Activated T-cell treated with anti-CD3 and anti-CD28 coated beads, Interleukin-2, amount 50 U/mL, for 72 hours (primary cell): ENCODE measurements around the gene ADA. TPM values are rescaled to one million over a fixed set of nuclear protein-coding genes. Genes with fewer than 3 reads are reported as not detected.
A peak's percentile ranks its signal among the peaks of the same experiment; 100 is the strongest.
"Not testable (repeated sequence)": the region's sequence is repeated elsewhere in the genome, so short reads cannot be mapped to it uniquely, and the experiment has no call there.

Source experiments
- ATAC-seq, 2 donors: fragments of 150-1000 bp; cut with Tn5 transposase; replicated peaks in 1 of 2; 2 replicates each; pipeline ENCODE4 v1.10.0; 2021; ENCODE audit warnings: moderate library complexity in 2 of 2, mild to moderate bottlenecking in 1 of 2
- DNase-seq, 2 donors: peaks; one replicate each; pipeline ENCODE4 v3.0.0; 2021 to 2022; ENCODE audit warnings: mixed read lengths in 1 of 2
- H3K27ac Mint-ChIP-seq: one replicate; pipeline ENCODE4 v1.8.0; 2022; ENCODE audit warnings: mild to moderate bottlenecking, moderate library complexity, mixed read lengths
- H3K27me3 Mint-ChIP-seq: one replicate; pipeline ENCODE4 v1.8.0; 2022; ENCODE audit warnings: low read depth, mixed read lengths
- H3K36me3 Mint-ChIP-seq, 2 donors: one replicate each; pipeline ENCODE4 v1.8.0; 2022; ENCODE audit warnings: mixed read lengths in 2 of 2, mild to moderate bottlenecking in 1 of 2; ENCODE audit not compliant: insufficient read depth in 2 of 2
- H3K4me1 Mint-ChIP-seq: one replicate; pipeline ENCODE4 v1.8.0; 2022; ENCODE audit warnings: low read depth, mixed read lengths
- H3K4me3 Mint-ChIP-seq, 2 donors: one replicate each; pipeline ENCODE4 v1.8.0; 2022; ENCODE audit warnings: mild to moderate bottlenecking in 2 of 2, mixed read lengths in 2 of 2, moderate library complexity in 2 of 2
- H3K9me3 Mint-ChIP-seq, 2 donors: one replicate each; pipeline ENCODE4 v1.8.0; 2022; ENCODE audit warnings: mixed read lengths in 2 of 2
- total RNA-seq, 2 donors: library from RNA; stranded (reverse); gene quantifications; one replicate each; pipeline ENCODE4 v1.2.3, GENCODE V29; 2022

ADA gene
- total RNA-seq, 2 donors from 2014 or later: 26.7 to 43.4 TPM

GRCh38 chr20:44689809-44690208 lies 38.3 kb upstream of the ADA start:
- DNase-seq: no peak
- Mint-ChIP-seq H3K27me3 (no peaks in the 10 kb centered on the region), H3K36me3 (no peaks in the 10 kb centered on the region), H3K27ac (no peak overlapping the region), H3K4me1 (peaks cover 12% of the 10 kb centered on the region), H3K9me3 (no peaks in the 10 kb centered on the region), H3K4me3 (no peak overlapping the region)
- ATAC-seq: no peak

GRCh38 chr20:44688053-44688625 lies 36.6 kb upstream of the ADA start:
- no peak overlapping the region for H3K4me3 Mint-ChIP-seq
- H3K4me1 Mint-ChIP-seq: peaks cover 18% of the 10 kb centered on the region
- no peaks in the 10 kb centered on the region for H3K9me3 Mint-ChIP-seq
- H3K27me3 Mint-ChIP-seq: no peaks in the 10 kb centered on the region
- no peak overlapping the region for H3K27ac Mint-ChIP-seq
- no peaks in the 10 kb centered on the region for H3K36me3 Mint-ChIP-seq
- DNase-seq (no peak), ATAC-seq (no peak)

GRCh38 chr20:44686934-44687333 lies 35.4 kb upstream of the ADA start:
- Mint-ChIP-seq H3K27me3 (no peaks in the 10 kb centered on the region), H3K27ac (no peak overlapping the region)

GRCh38 chr20:44684047-44684967 lies 32.8 kb upstream of the ADA start:
- ATAC-seq (no peak), DNase-seq (no peak)
- no peaks in the 10 kb centered on the region for H3K36me3 Mint-ChIP-seq
- no peaks in the 10 kb centered on the region for H3K27me3 Mint-ChIP-seq
- peaks cover 13% of the 10 kb centered on the region for H3K4me1 Mint-ChIP-seq
- H3K27ac Mint-ChIP-seq: no peak overlapping the region
- H3K9me3 Mint-ChIP-seq: no peaks in the 10 kb centered on the region
- H3K4me3 Mint-ChIP-seq: no peak overlapping the region

More at GRCh38 chr20:44686934-44687333, 35.4 kb upstream of the ADA start:
- Mint-ChIP-seq H3K9me3 (no peaks in the 10 kb centered on the region), H3K36me3 (no peaks in the 10 kb centered on the region), H3K4me1 (peaks cover 13% of the 10 kb centered on the region), H3K4me3 (no peak overlapping the region)
- DNase-seq: no peak
- ATAC-seq: no peak

GRCh38 chr20:44683263-44684046 lies 32.0 kb upstream of the ADA start:
- no peaks in the 10 kb centered on the region for H3K27me3 Mint-ChIP-seq
- no peak overlapping the region for H3K4me3 Mint-ChIP-seq
- peak; percentile 39 to 59 for DNase-seq
- peak; percentile 53 to 72 for ATAC-seq
- no peaks in the 10 kb centered on the region for H3K9me3 Mint-ChIP-seq
- H3K27ac Mint-ChIP-seq: no peak overlapping the region
- no peaks in the 10 kb centered on the region for H3K36me3 Mint-ChIP-seq
- H3K4me1 Mint-ChIP-seq: peaks cover 13% of the 10 kb centered on the region

- no peaks in the 10 kb centered on the region for H3K27me3 Mint-ChIP-seq
- H3K4me3 Mint-ChIP-seq: no peak overlapping the region
Observed at GRCh38 chr20:44681796-44682566, 30.5 kb upstream of the ADA start.

GRCh38 chr20:44678990-44679611 lies 27.6 kb upstream of the ADA start:
- H3K36me3 Mint-ChIP-seq: no peaks in the 10 kb centered on the region
- peaks cover 5% of the 10 kb centered on the region for H3K4me1 Mint-ChIP-seq
- H3K27ac Mint-ChIP-seq: no peak overlapping the region
- ATAC-seq: no peak
- H3K9me3 Mint-ChIP-seq: no peaks in the 10 kb centered on the region
- H3K27me3 Mint-ChIP-seq: no peaks in the 10 kb centered on the region
- no peak overlapping the region for H3K4me3 Mint-ChIP-seq
- DNase-seq: no peak

More at GRCh38 chr20:44681796-44682566, 30.5 kb upstream of the ADA start:
- no peak for DNase-seq
- no peak overlapping the region for H3K27ac Mint-ChIP-seq
- H3K9me3 Mint-ChIP-seq: no peaks in the 10 kb centered on the region
- ATAC-seq: no peak
- peaks cover 13% of the 10 kb centered on the region for H3K4me1 Mint-ChIP-seq
- H3K36me3 Mint-ChIP-seq: no peaks in the 10 kb centered on the region

- Mint-ChIP-seq H3K9me3 (no peaks in the 10 kb centered on the region), H3K27me3 (no peaks in the 10 kb centered on the region), H3K4me1 (no peaks in the 10 kb centered on the region), H3K36me3 (no peaks in the 10 kb centered on the region), H3K27ac (no peak overlapping the region), H3K4me3 (no peak overlapping the region)
- DNase-seq: no peak
- no peak for ATAC-seq
Observed at GRCh38 chr20:44678242-44678641, 26.7 kb upstream of the ADA start.

- H3K27me3 Mint-ChIP-seq, ATAC-seq: not testable (repeated sequence)
- peak overlapping the region; percentile 69 to 76 for H3K4me3 Mint-ChIP-seq
Observed at GRCh38 chr20:44672318-44672902, 20.9 kb upstream of the ADA start.

GRCh38 chr20:44671541-44671940 lies 20.0 kb upstream of the ADA start:
- not testable (repeated sequence) for H3K4me1 Mint-ChIP-seq, H3K27me3 Mint-ChIP-seq, H3K9me3 Mint-ChIP-seq, H3K36me3 Mint-ChIP-seq
- Mint-ChIP-seq H3K4me3 (peak overlapping the region; percentile 69 to 76), H3K27ac (peak overlapping the region; percentile 36)
- DNase-seq (peak; percentile 60 to 67), ATAC-seq (peak; percentile 83 to 84)

More at GRCh38 chr20:44672318-44672902, 20.9 kb upstream of the ADA start:
- DNase-seq, H3K9me3 Mint-ChIP-seq, H3K4me1 Mint-ChIP-seq, H3K36me3 Mint-ChIP-seq: not testable (repeated sequence)
- peak overlapping the region; percentile 43 for H3K27ac Mint-ChIP-seq

GRCh38 chr20:44670851-44671250 lies 19.4 kb upstream of the ADA start:
- DNase-seq, H3K36me3 Mint-ChIP-seq, H3K9me3 Mint-ChIP-seq, ATAC-seq, H3K4me1 Mint-ChIP-seq, H3K27me3 Mint-ChIP-seq: not testable (repeated sequence)
- H3K4me3 Mint-ChIP-seq: peak overlapping the region; percentile 69 to 76
- peak overlapping the region; percentile 36 for H3K27ac Mint-ChIP-seq

- H3K36me3 Mint-ChIP-seq: no peaks in the 10 kb centered on the region
- H3K4me1 Mint-ChIP-seq: peaks cover 6% of the 10 kb centered on the region
- H3K9me3 Mint-ChIP-seq: no peaks in the 10 kb centered on the region
- H3K27ac Mint-ChIP-seq: no peak overlapping the region
- no peak for DNase-seq
- no peak for ATAC-seq
- no peak overlapping the region for H3K4me3 Mint-ChIP-seq
- no peaks in the 10 kb centered on the region for H3K27me3 Mint-ChIP-seq
Observed at GRCh38 chr20:44666066-44666465, 14.6 kb upstream of the ADA start.
